PC-9 (cell line): ENCODE results near the gene ANGPTL2.

Experiments used
- CTCF ChIP-seq: fragments of 200-600 bp; sonication (generic); conservative IDR thresholded peaks from 2 replicates; pipeline ENCODE4 v1.6.1; 2017; ENCODE audit warnings: mixed run types, antibody characterized with exemption, mild to moderate bottlenecking, moderate library complexity
- EZH2 ChIP-seq: fragments of 200-600 bp; sonication (generic); IDR thresholded peaks from 2 replicates; pipeline ENCODE4 v1.8.0; 2017; ENCODE audit warnings: antibody characterized with exemption, low read depth

GRCh38 chr9:127105805-127106465 lies 16.5 kb downstream of the ANGPTL2 start:
- TF ChIP-seq EZH2, result no peak
- no peak for TF ChIP-seq CTCF
